Transverse colon (tissue), 4 donors: Measurements from ENCODE around the gene MGMT. TPM values are rescaled to one million over a fixed set of nuclear protein-coding genes. Genes with fewer than 3 reads are reported as not detected.
A peak's percentile ranks its signal among the peaks of the same experiment; 100 is the strongest.

Experiments
- DNase-seq: peaks from one replicate; pipeline ENCODE4 v3.0.0-alpha.2; 2019
- H3K27ac ChIP-seq, 4 donors: fragments of 200-600 bp; sonication (generic); 2 replicates each; pipeline ENCODE4 v1.5.1; 2016 to 2018; ENCODE audit warnings: inconsistent platforms in 4 of 4
- H3K27me3 ChIP-seq: fragments of 200-600 bp; sonication (generic); 2 replicates; pipeline ENCODE4 v1.5.1; 2017; ENCODE audit warnings: inconsistent platforms
- H3K36me3 ChIP-seq, 4 donors: fragments of 200-600 bp; sonication (generic); 2 replicates each; pipeline ENCODE4 v1.5.1; 2017 to 2019; ENCODE audit warnings: inconsistent platforms in 4 of 4
- H3K4me1 ChIP-seq, 4 donors: fragments of 200-600 bp; sonication (generic); 2 replicates each; pipeline ENCODE4 v1.5.1; 2017 to 2020; ENCODE audit warnings: inconsistent platforms in 4 of 4
- H3K4me3 ChIP-seq, 4 donors: fragments of 200-600 bp; sonication (generic); 1 replicate in 1 of 4; 2 replicates in 3 of 4; pipeline versions ENCODE4 v1.5.1 to v1.6.1; 2017 to 2019; ENCODE audit warnings: inconsistent platforms in 4 of 4
- H3K9me3 ChIP-seq, 2 donors: fragments of 200-600 bp; sonication (generic); 2 replicates each; pipeline ENCODE4 v1.5.1; 2017 to 2019; ENCODE audit warnings: inconsistent platforms in 2 of 2
- CTCF ChIP-seq, 5 experiments: fragments of 200-600 bp in 3 of 5; fragments of 450-650 bp in 2 of 5; sonication (generic) in 3 of 5; IDR thresholded peaks; 1 replicate in 2 of 5; 2 replicates in 3 of 5; pipeline ENCODE4 v1.5.1; 2016 to 2017; ENCODE audit warnings: antibody characterized with exemption in 5 of 5, inconsistent platforms in 3 of 5, mild to moderate bottlenecking in 2 of 5, moderate library complexity in 1 of 5
- EP300 ChIP-seq: sonication (generic); formaldehyde crosslinking; IDR thresholded peaks from one replicate; pipeline ENCODE4 v1.6.1; 2017; ENCODE audit warnings: antibody characterized with exemption, low read depth
- POLR2A ChIP-seq: fragments of 450-650 bp; IDR thresholded peaks from one replicate; pipeline ENCODE4 v1.6.1; 2016; ENCODE audit warnings: antibody characterized with exemption, mild to moderate bottlenecking, moderate library complexity
- POLR2AphosphoS5 ChIP-seq, 3 donors: sonication (generic); formaldehyde crosslinking; IDR thresholded peaks; one replicate each; pipeline ENCODE4 v1.6.1; 2016; ENCODE audit warnings: antibody characterized with exemption in 3 of 3
- WGBS, 2 donors: methylation state at CpG; one replicate each; pipeline ENCODE4 v1.1.5; 2018; ENCODE audit warnings: low coverage in 1 of 2; 5-methylcytosine and 5-hydroxymethylcytosine counted together
- in situ Hi-C, 4 donors: fragments of 200-750 bp; cut with MboI; loops; one replicate each; pipeline versions ENCODE4 v1.15.0 to v1.15.1; 2017; ENCODE audit warnings: low sequenced_read_pairs in 3 of 4, low pct_ligation_motif_present in 1 of 4, low pct_unique_long_range_greater_than_20kb in 1 of 4
- intact Hi-C: fragments of 100-400 bp; cut with DNase I; formaldehyde crosslinking; loops from one replicate; pipeline ENCODE4 v1.15.1; 2023; ENCODE audit warnings: low total_unique reads
- total RNA-seq, 4 donors: library from RNA; depleted of rRNA; stranded (reverse); fragments of >200 nt; gene quantifications; one replicate each; pipeline ENCODE4 v1.1.0, GENCODE V29; 2016

The MGMT gene
- total RNA-seq, 4 donors from 2014 or later, result 6.6 to 28.9 (median 14.0) TPM

- Histone ChIP-seq H3K36me3 (no peaks in the 10 kb centered on the region), H3K27me3 (peaks cover 8% of the 10 kb centered on the region), H3K4me1 (no peaks in the 10 kb centered on the region), H3K4me3 (no peak overlapping the region), H3K27ac (no peak overlapping the region), H3K9me3 (no peaks in the 10 kb centered on the region)
- TF ChIP-seq CTCF (IDR thresholded peaks at IDR 0.05), result no peak
- WGBS, 2 donors, result 78 to 82% methylated on average over 3 to 10 of the region's 10 CpGs
- in situ Hi-C loops, result no loop called here
- intact Hi-C loops, result no loop called here
- DNase-seq, result no peak
Observed at GRCh38 chr10:129459762-129460539, 7.1 kb upstream of the MGMT start.

DNA sequence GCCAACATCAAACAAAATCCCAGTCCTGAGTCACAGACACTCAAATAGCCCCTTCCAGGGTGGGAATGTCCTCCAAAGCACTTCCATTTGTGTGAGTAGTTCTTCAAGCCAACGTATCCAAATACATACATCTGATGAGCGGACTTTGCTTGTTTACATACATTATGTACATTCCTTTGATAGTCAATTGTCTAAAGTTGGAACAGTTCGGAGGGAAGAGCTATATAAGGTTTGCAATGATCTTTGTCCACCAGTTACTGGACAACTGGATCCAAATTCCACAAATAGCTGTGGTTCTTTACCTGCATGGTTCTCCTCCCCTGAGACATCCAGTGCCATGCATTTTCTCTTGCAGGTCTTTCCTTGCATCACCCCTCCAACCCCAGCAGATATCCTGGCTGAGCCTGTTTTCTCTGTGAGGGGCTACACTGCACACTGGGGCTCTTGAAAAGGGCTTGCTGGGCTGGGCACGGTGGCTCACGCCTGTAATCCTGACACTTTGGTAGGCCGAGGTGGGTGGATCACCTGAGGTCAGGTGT, 4.7 kb upstream of the MGMT start:
- H3K4me3 ChIP-seq, result no peak overlapping the region
- in situ Hi-C loops (no loop called here), intact Hi-C loops (no loop called here)
- H3K4me1 ChIP-seq, result peaks cover 5 to 7% (median 6%) of the 10 kb centered on the region in 4 donors
- no peaks in the 10 kb centered on the region for H3K9me3 ChIP-seq
- no peak for TF ChIP-seq POLR2AphosphoS5 (IDR thresholded peaks at IDR 0.05)
- H3K27me3 ChIP-seq, result peaks cover 4% of the 10 kb centered on the region
- DNase-seq, result no peak
- H3K27ac ChIP-seq, result no peak overlapping the region
- no peaks in the 10 kb centered on the region for H3K36me3 ChIP-seq
- 33 to 79% methylated on average over 3 to 6 of the region's 6 CpGs for WGBS, 2 donors

- H3K9me3 ChIP-seq, result no peaks in the 10 kb centered on the region
- H3K4me1 ChIP-seq, result peaks cover 5 to 15% (median 13%) of the 10 kb centered on the region in 4 donors
- no peak overlapping the region for H3K27ac ChIP-seq
- H3K4me3 ChIP-seq, result no peak overlapping the region
- in situ Hi-C loops, result no loop called here
- intact Hi-C loops, result no loop called here
- DNase-seq, result no peak
- WGBS, 2 donors, result 60 to 93% methylated on average over 1 to 8 of the region's 8 CpGs
- TF ChIP-seq EP300 (no peak), POLR2AphosphoS5 (IDR thresholded peaks at IDR 0.05) (no peak), CTCF (IDR thresholded peaks at IDR 0.05) (no peak), POLR2A (no peak)
- H3K36me3 ChIP-seq, result no peaks in the 10 kb centered on the region
- no peaks in the 10 kb centered on the region for H3K27me3 ChIP-seq
Observed at GRCh38 chr10:129464251-129464650, 2.8 kb upstream of the MGMT start.

GRCh38 chr10:129465796-129466702, 992 bp upstream of the MGMT start:
- TF ChIP-seq EP300, result no peak
- TF ChIP-seq CTCF (IDR thresholded peaks at IDR 0.05), result no peak
- TF ChIP-seq POLR2A, result no peak
- no peak for TF ChIP-seq POLR2AphosphoS5 (IDR thresholded peaks at IDR 0.05)
- DNase-seq, result peak; percentile 14
- in situ Hi-C loops (no loop called here), intact Hi-C loops (no loop called here)
- Histone ChIP-seq H3K27ac (peak overlapping the region; percentile 45 to 87 (median 80)), H3K36me3 (no peaks in the 10 kb centered on the region), H3K4me1 (peaks cover 5 to 15% (median 13%) of the 10 kb centered on the region in 4 donors), H3K4me3 (peak overlapping the region; percentile 65 to 88 (median 78)), H3K27me3 (no peaks in the 10 kb centered on the region), H3K9me3 (no peaks in the 10 kb centered on the region)
- WGBS, 2 donors, result 92% methylated on average over 16 of the region's 21 CpGs; no CpG with 5 or more reads in 1 of the 2 donors
